HG03039 (cell line): ENCODE measurements around the gene CARD18.
"Not testable (repeated sequence)": the region's sequence is repeated elsewhere in the genome, so short reads cannot be mapped to it uniquely, and the experiment has no call there.

Source experiments
- ATAC-seq: cut with Tn5 transposase; IDR thresholded peaks from one replicate; pipeline ENCODE4 v1.9.1; 2021; ENCODE audit warnings: mild to moderate bottlenecking, moderate library complexity; ENCODE audit not compliant: unreplicated experiment

Gene CARD18

DNA sequence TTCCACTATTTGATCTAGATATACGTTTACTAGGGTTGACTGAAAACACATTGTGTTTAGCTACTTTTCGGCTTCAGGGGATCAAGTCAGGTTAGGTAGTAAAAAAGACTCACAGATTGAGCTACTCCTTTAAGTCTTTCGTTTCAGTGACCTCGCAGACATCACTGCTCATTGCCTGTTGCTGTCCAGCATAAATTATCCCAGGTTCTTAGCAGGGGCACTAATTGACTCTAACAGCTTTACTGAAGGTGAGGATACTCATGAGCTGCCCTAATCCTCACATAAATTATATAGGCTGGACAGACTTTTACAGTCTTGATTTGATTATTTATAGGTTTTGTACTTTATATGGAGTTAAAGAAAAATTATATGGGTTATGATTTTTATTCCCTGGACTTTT, 3.7 kb downstream of the CARD18 start:
- no peak for ATAC-seq

DNA sequence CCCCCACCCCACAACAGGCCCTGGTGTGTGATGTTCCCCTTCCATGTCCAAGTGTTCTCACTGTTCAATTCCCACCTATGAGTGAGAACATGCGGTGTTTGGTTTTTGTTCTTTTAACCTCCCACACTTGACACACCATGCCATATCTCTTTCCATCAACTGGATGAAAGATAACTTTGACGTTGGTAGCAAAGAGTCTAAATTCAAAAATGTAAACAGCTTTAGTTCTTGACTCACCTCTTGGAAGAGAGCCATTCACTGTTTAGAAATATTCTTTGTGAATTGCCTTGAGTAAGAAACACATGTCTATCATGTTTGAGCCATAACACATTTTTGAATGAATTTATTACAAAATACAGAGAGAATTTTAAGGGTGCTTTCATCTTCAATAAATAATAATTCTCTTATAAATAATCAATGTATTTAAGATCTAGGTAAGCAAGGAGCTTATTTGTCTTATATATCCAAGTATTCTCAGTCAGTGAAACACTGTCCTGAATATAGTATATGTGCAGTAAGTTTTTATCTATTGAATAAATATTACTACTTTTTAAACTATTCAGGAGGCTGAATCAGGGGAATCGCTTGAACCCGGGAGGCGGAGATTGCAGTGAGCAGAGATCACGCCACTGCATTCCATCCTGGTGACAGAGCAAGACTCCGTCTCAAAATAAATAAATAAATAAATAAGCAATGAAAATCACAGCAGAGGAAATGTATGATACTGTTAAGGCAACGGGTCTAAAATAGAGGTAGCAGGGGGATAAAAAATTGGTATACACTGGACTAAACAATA, 6.7 kb downstream of the CARD18 start:
- no peak for ATAC-seq

- ATAC-seq: no peak
These were observed 9.3 kb downstream of the CARD18 start for GRCh38 chr11:105130189-105130813.

- no peak for ATAC-seq
These were observed 14.8 kb downstream of the CARD18 start for GRCh38 chr11:105124756-105125155.

DNA sequence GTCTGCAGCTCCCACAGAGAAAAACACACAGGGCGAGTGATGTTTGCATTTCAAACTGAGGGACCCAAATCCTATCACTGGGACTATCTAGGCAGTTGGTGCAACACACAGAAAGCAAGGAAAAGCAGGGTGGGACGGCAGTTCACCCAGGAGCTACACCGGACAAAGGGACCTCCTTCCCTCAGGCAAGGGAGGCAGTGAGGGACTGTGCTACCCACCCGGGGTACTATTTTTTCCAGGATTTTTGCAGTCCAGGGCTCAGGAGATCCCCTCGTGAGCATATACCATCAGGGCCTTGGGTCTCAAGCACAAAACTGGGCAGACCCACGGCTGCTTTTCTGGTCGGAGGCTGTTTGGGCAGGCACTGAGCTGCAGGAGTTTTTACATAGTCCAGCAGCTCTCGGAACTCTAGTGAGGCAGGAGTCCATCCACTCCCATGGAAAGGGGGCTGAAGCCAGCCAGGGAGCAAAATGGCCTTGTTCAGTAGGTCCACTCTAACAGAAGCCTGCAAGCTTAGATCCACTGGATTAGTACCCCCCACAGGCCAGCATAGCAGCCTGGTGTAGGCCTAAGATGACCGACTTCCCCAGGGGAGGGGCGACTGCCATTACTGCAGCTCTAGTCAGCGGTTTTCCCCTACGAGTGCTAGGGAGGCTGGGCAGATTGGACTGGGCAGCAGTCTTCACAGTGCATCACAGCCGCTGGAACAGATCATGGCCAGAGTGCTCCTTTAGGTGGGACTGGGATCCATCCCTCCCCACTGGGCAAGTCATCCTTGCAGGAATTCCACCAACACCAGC, 28.2 kb downstream of the CARD18 start:
- no peak for ATAC-seq

GRCh38 chr11:105110688-105111030, 28.9 kb downstream of the CARD18 start:
- no peak for ATAC-seq

DNA sequence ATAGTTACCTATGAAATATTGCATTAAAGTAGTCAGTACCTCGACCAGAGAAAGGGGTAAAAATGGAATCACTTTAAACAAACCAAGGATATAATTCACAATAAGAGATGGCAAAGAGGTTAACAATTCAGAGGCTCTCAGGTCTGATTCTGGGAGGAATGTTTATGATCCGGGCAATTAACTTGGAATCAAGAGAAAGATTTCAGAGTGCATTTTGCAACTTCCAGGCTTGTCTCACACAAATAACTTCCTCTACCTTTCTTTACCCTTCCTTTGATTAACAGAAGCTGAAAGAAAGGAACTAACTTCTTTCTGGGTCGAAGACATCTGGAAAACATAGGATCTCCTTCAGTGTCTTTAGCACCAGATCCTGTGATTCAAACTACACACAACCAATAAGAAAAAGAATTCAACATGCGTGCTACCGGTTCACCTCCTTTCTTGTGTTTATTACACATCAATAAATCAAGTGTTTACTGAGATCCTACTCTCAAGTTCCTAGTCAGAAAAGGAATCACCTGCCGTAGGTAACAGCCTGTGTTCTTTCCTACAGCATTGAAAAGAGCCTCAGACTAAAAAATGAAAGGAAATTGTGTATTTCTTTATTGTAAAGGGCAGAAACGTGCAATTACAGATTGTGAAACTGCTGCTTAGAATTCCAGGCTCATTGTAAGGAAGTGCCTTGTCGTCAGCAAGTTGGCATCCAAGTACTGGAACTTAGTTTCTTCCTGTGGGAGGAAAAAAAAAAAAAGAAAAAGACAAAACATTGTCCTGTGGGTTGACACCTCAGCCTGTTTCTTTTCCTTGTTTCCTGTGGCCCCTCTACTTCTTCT, 29.5 kb downstream of the CARD18 start:
- no peak for ATAC-seq

GRCh38 chr11:105109321-105109720, 30.2 kb downstream of the CARD18 start:
- ATAC-seq: no peak

GRCh38 chr11:105108247-105108646, 31.3 kb downstream of the CARD18 start:
- no peak for ATAC-seq

DNA sequence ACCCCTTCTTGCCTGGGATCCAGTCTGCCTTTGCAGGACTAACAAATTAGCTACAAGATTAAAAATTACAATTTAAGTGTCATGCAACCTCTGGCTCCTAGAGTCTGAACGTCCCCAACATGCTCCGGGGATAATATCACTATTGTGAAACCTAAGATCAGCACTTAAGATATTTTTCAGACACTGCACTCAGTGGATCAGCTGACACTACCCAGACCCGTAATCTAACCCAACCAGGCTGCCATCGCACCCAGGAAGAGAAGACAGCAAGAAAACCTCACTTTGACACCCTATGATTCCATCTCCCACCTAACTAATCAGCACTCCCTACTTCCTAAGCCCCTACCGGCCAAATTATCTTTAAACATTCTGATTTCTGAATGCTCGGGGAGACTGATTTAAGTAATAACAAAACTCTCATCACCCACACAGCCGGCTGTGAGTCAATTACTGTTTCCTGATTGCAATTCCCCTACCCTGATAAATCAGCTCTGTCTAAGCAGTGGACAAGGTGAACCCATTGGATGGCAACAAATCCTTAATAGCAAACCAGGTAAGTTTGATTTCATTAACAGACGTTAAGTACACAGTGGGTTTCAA, 32.2 kb downstream of the CARD18 start:
- not testable (repeated sequence) for ATAC-seq

DNA sequence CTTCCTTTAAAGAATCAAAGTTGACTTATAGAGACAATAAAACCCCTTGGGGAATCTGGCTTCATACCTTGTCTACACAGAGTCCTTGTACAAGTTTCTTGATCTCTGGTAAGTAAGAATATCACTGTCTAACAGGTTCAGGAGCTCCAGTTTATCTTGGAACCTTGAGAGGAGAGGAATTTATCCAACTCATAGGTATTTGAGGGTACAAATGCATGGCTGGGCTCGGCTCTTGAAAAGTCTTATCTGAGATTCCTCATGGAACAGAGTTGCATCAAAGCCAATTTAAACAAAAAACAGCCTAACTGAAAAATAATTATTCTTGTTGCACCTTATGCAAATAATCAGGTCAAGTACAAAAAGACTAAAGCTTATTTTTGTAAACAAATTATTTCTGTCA, 33.4 kb downstream of the CARD18 start:
- ATAC-seq: no peak

DNA sequence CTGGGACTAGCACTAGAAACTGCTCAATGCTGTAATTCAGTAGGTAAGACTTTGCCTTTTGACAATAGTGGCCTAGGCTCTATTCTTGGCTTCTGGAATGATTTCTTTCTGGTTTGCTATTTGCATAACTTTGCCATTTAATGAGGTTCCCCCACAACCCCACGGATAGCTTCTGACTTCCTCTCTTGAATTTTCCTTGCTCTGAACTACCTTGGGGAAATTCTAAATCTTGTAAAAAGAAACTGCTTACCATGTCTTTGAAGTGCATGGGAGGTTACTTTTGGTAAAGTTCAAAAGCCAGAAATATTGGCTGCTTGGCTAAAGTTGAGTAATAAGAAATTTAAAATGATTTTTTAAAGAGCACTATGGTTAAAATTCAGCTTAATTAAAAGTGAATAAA, 35.3 kb downstream of the CARD18 start:
- ATAC-seq: no peak

DNA sequence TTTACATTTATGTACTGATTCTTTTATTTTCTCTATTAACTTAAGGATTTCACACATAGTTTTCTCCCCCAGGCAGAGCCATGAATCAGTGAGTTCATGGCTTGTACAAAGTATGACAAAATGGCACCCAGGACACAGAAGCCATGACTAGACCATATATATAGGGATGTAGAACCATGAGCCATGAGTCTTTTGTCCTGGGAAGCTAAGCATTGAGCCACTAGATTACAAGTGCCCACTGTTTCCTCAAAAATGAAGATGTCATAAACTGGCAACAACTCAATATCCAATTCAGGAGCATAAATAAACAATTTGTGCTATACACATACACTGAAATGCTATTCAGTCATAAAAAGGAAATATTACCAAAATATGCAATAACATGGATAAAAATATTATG, 36.2 kb downstream of the CARD18 start:
- no peak for ATAC-seq

- not testable (repeated sequence) for ATAC-seq
These were observed 37.4 kb downstream of the CARD18 start for GRCh38 chr11:105102079-105102581.

DNA sequence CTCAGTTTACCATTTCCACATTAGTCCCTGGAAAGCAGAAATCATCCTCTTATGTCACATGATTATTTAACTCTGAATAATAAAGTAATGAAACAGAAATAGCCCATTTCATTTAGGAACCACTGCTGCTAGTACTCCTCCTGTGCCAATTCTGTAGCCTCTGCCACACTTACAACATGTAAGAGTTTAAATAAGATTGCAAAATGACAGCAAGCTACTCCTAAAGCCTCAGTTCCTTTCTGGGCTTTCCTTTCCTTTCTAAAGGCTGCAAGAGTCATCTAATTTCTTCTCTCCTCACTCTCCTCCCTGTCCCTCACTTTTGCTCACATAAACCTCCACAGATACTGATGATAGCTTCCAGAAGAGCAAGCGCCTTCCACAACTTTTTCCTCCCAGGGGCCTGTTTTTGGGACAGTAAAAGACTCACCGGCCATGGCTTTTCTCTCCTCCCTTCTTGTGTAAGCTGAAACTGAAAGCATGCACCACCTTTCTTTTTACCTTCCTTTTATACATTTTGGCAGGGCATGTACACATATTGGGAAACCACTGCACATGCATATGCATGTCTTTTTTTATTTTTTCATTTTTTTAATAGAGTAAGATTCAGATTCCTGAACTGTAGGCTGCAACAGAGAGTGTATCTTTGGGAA, 38.5 kb downstream of the CARD18 start:
- no peak for ATAC-seq

GRCh38 chr11:105100206-105100605, 39.4 kb downstream of the CARD18 start:
- no peak for ATAC-seq

DNA sequence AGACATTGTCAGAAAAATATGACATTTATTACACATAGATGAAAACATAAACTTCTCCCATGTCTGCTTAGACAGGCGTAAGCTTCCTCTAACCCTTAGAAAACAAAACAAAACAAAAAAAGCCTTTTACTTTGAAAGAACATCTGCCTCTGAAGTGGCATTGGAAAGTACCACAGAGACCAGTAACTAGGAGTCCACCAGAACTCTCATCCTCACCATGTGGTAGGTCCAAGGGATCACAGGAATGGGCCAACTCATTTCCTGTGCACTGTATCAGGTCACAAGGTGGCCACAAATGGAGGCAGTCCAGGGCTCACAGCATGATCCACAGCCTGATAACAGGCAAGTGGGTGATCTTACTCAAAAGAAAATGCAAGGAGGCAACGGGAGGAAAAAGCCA, 40.0 kb downstream of the CARD18 start:
- ATAC-seq: not testable (repeated sequence)

DNA sequence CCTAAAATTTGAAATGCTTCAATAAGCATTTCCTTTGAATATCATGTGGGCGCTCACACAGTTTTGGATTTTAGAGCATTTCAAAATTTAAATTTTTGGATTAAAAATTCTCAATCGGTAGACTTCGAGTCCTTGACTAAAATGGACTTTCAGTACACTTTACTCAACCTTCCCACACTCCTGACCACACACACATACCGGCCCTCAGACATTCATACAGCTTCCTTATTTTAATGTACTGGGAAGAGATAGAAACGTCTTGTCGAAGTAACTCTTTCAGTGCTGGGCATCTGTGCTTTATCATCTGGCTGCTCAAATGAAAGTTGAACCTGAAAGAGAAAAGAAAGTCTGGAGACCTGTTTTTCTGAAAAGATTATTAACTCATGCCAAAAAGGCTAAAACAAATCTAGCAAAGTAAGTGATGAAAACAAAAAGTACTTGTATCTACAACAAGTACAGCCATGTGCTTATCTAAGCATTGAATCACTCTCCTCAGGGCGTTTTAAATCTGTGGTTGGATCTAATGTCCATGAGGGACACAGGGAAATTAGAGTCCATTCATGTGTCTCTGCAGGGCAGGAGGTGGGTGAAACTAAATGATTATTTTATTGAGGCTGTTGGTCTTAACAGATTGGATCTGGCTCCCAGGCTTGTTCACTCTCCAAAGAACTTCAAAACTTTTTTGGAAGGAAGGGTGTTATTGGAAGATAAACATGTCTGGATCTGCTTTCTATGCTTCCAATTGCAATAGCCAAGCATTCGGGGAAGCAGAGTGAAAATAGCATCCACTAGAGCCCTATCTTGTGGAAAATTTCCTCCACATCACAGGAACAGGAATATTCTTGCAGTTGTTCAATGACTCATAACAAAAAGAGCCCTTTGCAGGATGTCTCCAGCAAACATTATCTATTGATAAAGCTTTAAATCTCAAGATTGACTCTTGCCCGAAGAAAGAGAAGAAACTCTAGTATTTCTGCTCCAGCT, 47.0 kb downstream of the CARD18 start:
- ATAC-seq: no peak
